CD4-positive, alpha-beta T cell treated with Interleukin-10 for 1 hour (primary cell): ENCODE measurements around the gene COL13A1.

Source experiments
- DNase-seq: peaks from one replicate; pipeline ENCODE4 v3.0.0-alpha.2; 2020

Gene COL13A1

GRCh38 chr10:69792341-69792740, 9.4 kb upstream of the COL13A1 start:
- no peak for DNase-seq

GRCh38 chr10:69794673-69795072, 7.0 kb upstream of the COL13A1 start:
- no peak for DNase-seq

DNA sequence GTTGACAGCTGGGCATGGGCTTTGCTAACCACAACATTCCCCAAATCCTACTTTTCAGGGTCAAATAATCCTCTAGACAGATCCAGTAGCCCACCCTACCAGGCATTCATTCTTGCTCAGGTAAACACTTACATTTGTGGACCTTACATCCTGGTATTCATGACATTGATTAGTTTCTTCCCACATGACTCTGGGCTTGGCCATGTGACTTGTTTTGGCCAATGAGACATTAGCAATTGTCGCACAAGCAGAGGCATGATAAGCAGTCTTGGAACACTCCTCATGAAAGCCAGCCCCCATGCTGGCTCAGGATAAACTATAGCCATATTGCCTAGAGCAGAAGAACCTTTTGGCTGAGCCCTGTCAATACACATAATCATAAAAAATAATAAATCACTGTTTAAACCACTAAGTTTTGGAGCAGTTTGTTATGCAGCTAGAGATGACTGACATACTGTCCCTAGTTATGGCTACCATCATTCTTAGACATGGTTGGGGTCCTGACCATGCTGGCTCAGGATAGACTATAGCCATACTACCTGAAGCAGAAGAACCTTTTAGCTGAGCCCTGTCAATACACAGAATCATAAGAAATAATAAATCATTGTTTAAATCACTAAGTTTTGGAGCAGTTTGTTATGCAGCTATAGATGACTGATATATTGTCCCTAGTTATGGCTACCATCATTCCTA, 6.3 kb upstream of the COL13A1 start:
- no peak for DNase-seq

GRCh38 chr10:69797959-69798358, 3.7 kb upstream of the COL13A1 start:
- DNase-seq: no peak

- DNase-seq: no peak
Observed at GRCh38 chr10:69800109-69800508, 1.6 kb upstream of the COL13A1 start.

DNA sequence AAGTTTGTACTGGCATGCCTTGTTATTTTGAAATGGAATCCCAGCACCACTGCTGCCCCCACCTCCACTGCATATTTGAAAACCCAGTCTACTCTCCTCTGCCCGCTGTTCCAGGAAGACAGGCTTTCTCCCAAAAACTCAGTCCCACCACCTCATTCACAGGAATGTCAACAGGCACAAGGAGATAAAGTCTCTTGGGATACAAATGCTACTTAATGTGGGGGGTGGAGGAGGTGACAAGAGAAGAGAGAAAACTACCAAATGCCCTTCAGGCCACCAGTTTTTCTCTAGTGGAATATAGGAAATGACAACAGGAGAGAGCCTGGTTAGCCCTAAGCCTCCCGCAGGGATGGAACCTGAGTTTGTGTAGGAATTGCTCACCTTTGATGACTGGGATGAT, 1.0 kb upstream of the COL13A1 start:
- no peak for DNase-seq

DNA sequence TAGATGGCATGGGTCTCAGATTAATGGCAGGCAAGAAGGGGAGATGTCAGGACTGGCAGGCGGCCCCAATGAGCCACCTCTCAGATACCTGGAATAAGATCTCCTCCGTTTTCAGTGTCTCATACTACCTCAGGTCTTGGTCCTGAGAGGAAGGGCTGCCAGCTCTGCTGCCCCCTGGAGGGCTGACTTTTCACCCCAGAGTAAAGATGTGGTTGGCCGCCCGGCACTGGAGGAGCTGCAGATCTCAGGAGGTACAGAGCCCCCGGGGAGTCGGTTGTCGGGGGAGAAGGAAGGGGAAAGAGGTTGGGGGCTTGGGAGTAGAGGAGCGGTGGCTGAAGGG, 642 bp upstream of the COL13A1 start:
- DNase-seq: peak; percentile 4

DNA sequence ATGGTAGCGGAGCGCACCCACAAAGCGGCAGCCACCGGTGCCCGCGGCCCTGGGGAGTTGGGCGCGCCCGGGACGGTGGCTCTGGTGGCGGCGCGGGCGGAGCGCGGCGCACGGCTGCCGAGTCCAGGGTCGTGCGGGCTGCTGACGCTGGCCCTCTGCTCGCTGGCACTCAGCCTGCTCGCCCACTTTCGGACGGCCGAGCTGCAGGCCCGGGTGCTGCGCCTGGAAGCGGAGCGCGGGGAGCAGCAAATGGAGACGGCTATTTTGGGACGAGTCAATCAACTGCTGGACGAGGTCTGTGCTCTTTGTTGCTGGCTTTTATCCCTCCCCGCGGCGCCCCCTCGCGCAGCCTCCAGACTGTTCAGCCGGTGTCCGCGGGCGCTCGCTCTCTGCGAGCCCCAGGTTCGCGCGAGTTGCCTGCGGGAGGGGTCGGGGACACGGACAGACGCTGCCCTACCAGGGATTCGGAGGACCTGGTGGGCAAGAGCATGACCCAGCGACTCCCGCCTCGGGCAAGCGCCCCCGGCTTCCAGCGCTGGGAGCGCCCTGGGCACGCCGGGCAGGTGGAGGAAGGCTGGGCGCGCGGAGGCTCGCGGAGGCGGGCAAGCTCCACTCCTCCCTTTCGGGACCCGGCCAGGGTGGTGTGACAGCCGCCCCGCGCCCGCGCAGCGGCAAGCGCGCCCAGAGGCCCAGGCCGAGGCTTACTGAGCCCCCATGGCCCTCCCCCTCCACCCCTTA, 887 bp downstream of the COL13A1 start:
- DNase-seq: no peak

DNA sequence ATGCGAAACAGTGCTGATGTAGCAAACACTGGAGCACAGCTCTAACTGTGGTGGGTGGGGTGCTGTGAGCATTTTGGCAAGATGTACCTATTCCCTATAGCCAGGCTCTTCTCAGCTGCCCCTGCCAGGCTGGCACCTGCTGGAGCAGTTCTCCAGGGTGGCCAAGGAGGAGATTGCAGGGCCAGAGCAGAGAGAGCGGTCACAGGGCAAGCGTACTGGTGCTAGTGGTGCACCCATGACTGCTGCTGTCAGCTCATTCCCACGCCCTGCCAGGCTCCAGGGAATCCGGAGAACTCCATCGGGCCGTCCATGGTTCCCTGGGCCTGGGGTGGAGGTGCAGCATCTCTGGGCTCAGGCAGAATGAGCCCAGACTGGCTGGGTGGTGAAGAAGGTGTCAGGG, 2.1 kb downstream of the COL13A1 start:
- no peak for DNase-seq

DNA sequence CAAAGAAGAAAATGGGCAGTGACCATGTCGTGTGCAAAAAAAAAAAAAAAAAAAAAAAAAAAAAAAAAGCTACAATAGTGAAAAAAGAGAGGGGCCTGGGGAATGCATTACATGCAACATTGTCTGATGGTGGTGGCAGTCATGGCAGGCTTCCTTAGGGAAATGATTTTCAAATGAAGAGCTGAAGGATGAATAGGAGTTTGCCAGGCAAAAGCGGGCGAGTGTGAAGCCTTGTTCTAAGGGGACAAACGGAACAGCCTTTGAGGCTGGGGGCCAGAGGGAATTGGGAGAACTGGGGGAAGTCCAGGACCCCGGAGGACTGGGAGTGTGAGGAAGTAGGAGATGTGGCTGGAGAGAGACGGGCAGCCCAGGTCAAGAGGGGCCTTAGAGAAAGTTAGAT, 3.1 kb downstream of the COL13A1 start:
- no peak for DNase-seq

GRCh38 chr10:69807122-69807521, 5.4 kb downstream of the COL13A1 start:
- no peak for DNase-seq

DNA sequence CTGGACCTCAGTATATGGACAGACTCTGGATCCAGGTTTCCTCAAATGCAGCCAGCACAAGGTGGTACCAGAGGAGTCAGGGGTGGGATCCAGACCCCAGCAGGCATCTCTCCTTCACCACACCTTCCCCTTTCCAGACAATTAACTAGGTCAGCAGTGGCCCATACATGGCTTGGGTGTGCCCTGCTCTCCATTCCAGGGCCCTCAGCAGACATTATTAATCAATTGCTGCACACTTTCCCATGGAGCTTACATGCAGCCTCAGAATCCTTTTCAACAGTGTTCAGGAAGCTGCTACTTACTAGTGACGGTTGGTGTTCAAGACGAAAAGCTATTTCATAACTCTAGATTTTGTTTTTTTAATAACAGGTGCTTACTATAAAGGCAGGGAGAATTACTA, 6.0 kb downstream of the COL13A1 start:
- no peak for DNase-seq

- DNase-seq: no peak
Observed at GRCh38 chr10:69809318-69809717, 7.6 kb downstream of the COL13A1 start.

DNA sequence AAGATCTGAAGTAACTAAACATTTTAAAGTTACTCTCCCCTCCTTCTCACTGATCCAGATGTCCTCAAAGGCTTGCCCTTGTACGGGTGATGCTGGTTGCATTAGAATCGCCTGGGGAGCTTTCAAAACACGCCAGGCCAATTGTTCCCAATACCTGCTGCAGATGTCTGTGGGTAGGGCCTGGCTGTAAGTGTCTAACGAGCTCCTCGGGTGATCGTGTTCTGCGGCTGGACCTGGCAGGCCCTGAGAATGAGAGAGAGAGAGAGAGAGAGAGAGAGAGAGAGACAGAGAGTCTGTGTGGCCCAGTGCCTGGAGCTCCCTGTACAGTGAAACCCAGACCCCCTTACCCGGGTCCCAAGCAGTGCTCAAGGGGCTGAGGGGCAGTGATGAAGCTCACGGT, 8.4 kb downstream of the COL13A1 start:
- no peak for DNase-seq

GRCh38 chr10:69810675-69811397, 9.1 kb downstream of the COL13A1 start:
- no peak for DNase-seq

DNA sequence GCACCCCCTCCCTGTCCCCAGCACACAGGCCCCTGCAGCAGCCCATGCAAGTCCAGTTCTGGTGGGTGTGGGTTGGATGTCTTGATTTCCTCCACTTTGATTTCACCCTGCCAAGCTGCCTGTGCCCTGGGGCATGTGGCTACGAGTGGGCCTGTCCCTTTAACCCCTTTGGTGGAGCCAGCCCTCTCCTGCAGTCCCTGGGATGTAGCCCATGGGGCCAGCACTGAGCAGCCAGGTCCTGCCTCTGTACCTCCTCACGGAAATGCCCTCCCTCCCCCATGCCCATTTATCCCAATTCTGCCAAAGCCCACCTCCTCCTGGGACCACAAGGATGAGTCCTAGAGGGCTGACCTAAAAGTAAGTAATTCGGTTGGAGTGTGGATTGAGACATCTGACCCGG, 11.9 kb downstream of the COL13A1 start:
- no peak for DNase-seq

- DNase-seq: no peak
Observed at GRCh38 chr10:69814251-69814650, 12.5 kb downstream of the COL13A1 start.

- DNase-seq: no peak
Observed at GRCh38 chr10:69815104-69815503, 13.4 kb downstream of the COL13A1 start.

DNA sequence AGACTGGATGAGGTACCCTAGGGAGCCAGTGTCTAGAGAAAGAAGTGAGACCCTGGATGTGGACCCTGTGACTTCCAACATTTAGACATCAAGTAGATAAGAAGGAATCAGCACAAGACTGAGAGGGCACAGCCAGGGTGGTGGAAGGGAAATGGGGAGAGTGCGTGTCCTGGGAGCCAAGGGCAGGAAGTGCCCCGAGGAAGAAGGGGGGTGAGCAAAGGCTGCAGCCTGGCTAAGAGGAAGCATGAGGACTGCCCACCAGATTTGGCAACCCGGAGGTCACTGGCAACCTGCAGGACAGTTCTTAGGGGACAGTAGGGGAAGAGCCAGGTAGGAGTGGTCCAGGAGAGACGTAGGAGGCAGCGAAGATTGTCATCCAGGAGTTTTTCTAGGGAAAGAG, 14.8 kb downstream of the COL13A1 start:
- no peak for DNase-seq

GRCh38 chr10:69817078-69817581, 15.4 kb downstream of the COL13A1 start:
- DNase-seq: no peak

- no peak for DNase-seq
Observed at GRCh38 chr10:69818676-69819239, 17.1 kb downstream of the COL13A1 start.

- no peak for DNase-seq
Observed at GRCh38 chr10:69819716-69820506, 18.2 kb downstream of the COL13A1 start.

DNA sequence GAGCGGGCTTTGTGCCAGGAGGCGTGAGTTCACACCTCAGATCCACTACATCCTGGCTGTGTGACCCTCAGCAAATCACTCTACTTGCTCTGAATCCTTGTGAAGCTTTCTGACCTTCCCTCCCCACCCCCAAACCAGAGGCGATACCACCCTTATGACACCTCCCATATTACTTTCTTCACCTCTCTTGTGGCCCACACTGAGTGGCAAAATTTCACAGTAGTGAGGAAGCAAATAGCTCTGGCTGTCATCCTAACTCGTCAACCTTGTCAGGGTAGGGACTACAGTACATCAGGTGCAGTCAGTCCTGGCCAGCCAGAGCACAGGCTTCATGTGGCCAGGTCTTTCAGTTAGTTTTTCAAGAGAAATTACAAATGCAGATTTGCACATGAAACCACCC, 19.1 kb downstream of the COL13A1 start:
- DNase-seq: no peak
